Omental fat pad (tissue), 4 donors: ENCODE data around the gene TAB3. TPM values are rescaled to one million over a fixed set of nuclear protein-coding genes. Genes with fewer than 3 reads are reported as not detected.

Source experiments
- ATAC-seq: fragments of 150-250 bp; one replicate; pipeline ENCODE4 v1.9.1; 2016; ENCODE audit warnings: mild to moderate bottlenecking, moderate library complexity; ENCODE audit not compliant: low FRiP score
- DNase-seq: peaks from one replicate; pipeline ENCODE4 v3.0.0-alpha.2; 2019; ENCODE audit warnings: low spot score
- CTCF ChIP-seq, 3 donors: fragments of 450-650 bp; IDR thresholded peaks; one replicate each; pipeline ENCODE4 v1.5.1; 2016 to 2017; ENCODE audit warnings: antibody characterized with exemption in 3 of 3, mild to moderate bottlenecking in 3 of 3, moderate library complexity in 2 of 3
- total RNA-seq, 4 donors: library from RNA; depleted of rRNA; stranded (reverse); fragments of >200 nt; gene quantifications; one replicate each; pipeline ENCODE4 v1.1.0, GENCODE V29; 2016

Gene TAB3
- total RNA-seq, 4 donors from 2014 or later: 24.3 to 31.2 (median 27.9) TPM

- ATAC-seq (no peak), DNase-seq (no peak)
- TF ChIP-seq CTCF (IDR thresholded peaks at IDR 0.05): no peak
Measured at GRCh38 chrX:30822764-30823163, 66.3 kb downstream of the TAB3 start.

- TF ChIP-seq CTCF (IDR thresholded peaks at IDR 0.05): no peak
- no peak for DNase-seq
- ATAC-seq: no peak
Measured at GRCh38 chrX:30822068-30822681, 66.9 kb downstream of the TAB3 start.

GRCh38 chrX:30821116-30821515, 67.9 kb downstream of the TAB3 start:
- DNase-seq: no peak
- no peak for TF ChIP-seq CTCF (IDR thresholded peaks at IDR 0.05)
- no peak for ATAC-seq

DNA sequence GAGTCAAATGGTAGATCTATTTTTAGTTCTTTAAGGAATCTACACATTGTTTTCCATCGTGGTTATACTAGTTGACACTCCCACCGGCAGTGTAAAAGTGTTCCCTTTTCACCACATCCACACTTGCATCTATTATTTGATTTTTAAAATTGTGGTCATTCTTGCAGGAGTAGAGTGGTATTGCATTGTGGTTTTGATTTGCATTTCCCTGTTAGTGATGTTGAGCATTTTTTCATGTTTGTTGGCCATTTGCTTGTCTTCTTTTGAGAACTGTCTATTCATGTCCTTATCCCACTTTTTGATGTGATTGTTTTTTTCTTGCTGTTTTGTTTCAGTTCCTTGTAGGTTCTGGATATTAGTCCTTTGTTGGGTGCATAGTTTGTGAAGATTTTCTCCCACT, 70.0 kb downstream of the TAB3 start:
- ATAC-seq (no peak), DNase-seq (no peak)
- TF ChIP-seq CTCF (IDR thresholded peaks at IDR 0.05): no peak

GRCh38 chrX:30816079-30816478, 73.0 kb downstream of the TAB3 start:
- no peak for DNase-seq
- TF ChIP-seq CTCF (IDR thresholded peaks at IDR 0.05): no peak
- no peak for ATAC-seq

DNA sequence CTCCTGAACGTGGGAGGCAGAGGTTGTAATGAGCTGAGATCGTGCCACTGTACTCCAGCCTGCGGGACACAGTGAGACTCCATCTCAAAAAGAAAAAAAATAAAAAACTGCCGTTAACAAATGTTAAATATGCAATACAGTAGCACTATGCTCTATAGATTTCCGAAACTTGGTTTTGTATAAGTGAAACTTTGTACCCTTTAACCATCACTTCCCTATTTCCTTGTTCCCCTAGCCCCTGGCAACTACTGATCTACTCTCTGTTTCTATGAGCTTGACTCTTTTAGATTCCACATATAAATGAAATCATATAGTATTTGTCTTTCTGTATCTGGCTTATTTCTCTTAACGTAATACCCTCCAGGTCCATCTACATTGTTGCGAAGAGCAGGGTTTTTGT, 74.1 kb downstream of the TAB3 start:
- DNase-seq: no peak
- no peak for TF ChIP-seq CTCF (IDR thresholded peaks at IDR 0.05)
- ATAC-seq: no peak

DNA sequence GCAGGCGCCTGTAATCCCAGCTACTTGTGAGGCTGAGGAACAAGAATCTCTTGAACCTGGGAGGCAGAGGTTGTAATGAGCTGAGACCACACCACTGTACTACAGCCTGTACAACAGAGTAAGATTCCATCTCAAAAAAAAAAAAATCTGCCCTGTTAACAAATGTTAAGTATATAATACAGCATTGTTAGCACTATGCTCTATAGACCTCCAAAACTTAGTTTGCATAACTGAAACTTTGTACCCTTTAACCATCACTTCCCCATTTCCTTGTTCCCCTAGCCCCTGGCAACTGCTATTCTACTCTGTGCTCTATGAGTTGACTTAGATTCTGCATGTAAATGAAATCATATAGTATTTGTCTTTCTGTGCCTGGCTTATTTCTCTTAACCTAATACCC, 76.7 kb downstream of the TAB3 start:
- DNase-seq (no peak), ATAC-seq (no peak)
- TF ChIP-seq CTCF (IDR thresholded peaks at IDR 0.05): no peak
